GM23338 (cell line): ENCODE measurements around the gene ACSM2B. TPM values are rescaled to one million over a fixed set of nuclear protein-coding genes. Genes with fewer than 3 reads are reported as not detected.
A peak's percentile ranks its signal among the peaks of the same experiment; 100 is the strongest.

ENCODE experiments used
- ATAC-seq: fragments of 200-7000 bp; cut with Tn5 transposase; 3 replicates; pipeline ENCODE4 v1.9.1; 2020
- DNase-seq: peaks from one replicate; pipeline ENCODE4 v3.0.0-alpha.2; 2015; ENCODE audit warnings: low spot score
- H2AFZ ChIP-seq: fragments of 200-600 bp; sonication (generic); 2 replicates; pipeline ENCODE4 v1.8.0; 2016; ENCODE audit warnings: antibody characterized with exemption, mild to moderate bottlenecking, moderate library complexity
- H3F3A ChIP-seq: fragments of 200-600 bp; sonication (generic); replicated peaks from 2 replicates; pipeline ENCODE4 v1.8.0; 2017; ENCODE audit warnings: antibody characterized with exemption, mixed run types, low read depth
- H3K27ac ChIP-seq: fragments of 200-600 bp; sonication (generic); 2 replicates; pipeline ENCODE4 v1.6.1; 2016; ENCODE audit warnings: low read depth
- H3K27me3 ChIP-seq: fragments of 200-600 bp; sonication (generic); 2 replicates; pipeline ENCODE4 v1.8.0; 2016; ENCODE audit warnings: mild to moderate bottlenecking, mixed run types, moderate library complexity; ENCODE audit not compliant: insufficient read depth
- H3K36me3 ChIP-seq: fragments of 200-600 bp; sonication (generic); 2 replicates; pipeline ENCODE4 v1.8.0; 2016; ENCODE audit warnings: mild to moderate bottlenecking; ENCODE audit not compliant: insufficient read depth
- H3K4me1 ChIP-seq: fragments of 200-600 bp; sonication (generic); 2 replicates; pipeline ENCODE4 v1.8.0; 2016; ENCODE audit warnings: mild to moderate bottlenecking, moderate library complexity; ENCODE audit not compliant: insufficient read depth
- H3K4me2 ChIP-seq: fragments of 200-600 bp; sonication (generic); 2 replicates; pipeline ENCODE4 v1.7.1; 2017; ENCODE audit warnings: mixed run types
- H3K4me3 ChIP-seq: fragments of 200-600 bp; sonication (generic); 2 replicates; pipeline ENCODE4 v1.6.1; 2016; ENCODE audit warnings: mixed run types
- H3K79me2 ChIP-seq: fragments of 200-600 bp; sonication (generic); replicated peaks from 2 replicates; pipeline ENCODE4 v1.8.0; 2017; ENCODE audit warnings: mild to moderate bottlenecking; ENCODE audit not compliant: insufficient read depth
- H3K9me2 ChIP-seq: fragments of 200-600 bp; sonication (generic); 2 replicates; pipeline ENCODE4 v1.8.0; 2017; ENCODE audit not compliant: insufficient read depth
- H4K20me1 ChIP-seq: fragments of 200-600 bp; sonication (generic); replicated peaks from 2 replicates; pipeline ENCODE4 v1.8.0; 2017; ENCODE audit warnings: mild to moderate bottlenecking; ENCODE audit not compliant: insufficient read depth
- H3K27ac Mint-ChIP-seq: 2 replicates; pipeline ENCODE4 v1.8.0; 2020; ENCODE audit warnings: inconsistent platforms, mild to moderate bottlenecking, moderate library complexity, mixed read lengths
- H3K27me3 Mint-ChIP-seq: 3 replicates; pipeline ENCODE4 v1.8.0; 2022; ENCODE audit warnings: low read depth, mild to moderate bottlenecking, moderate library complexity, mixed read lengths, inconsistent platforms; ENCODE audit not compliant: insufficient read depth, poor library complexity
- H3K36me3 Mint-ChIP-seq: 3 replicates; pipeline ENCODE4 v1.8.0; 2021; ENCODE audit warnings: low read depth, mild to moderate bottlenecking, inconsistent platforms, moderate library complexity, mixed read lengths
- H3K4me1 Mint-ChIP-seq: 3 replicates; pipeline ENCODE4 v1.8.0; 2020; ENCODE audit warnings: mild to moderate bottlenecking, inconsistent platforms, mixed read lengths
- H3K4me3 Mint-ChIP-seq: 3 replicates; pipeline ENCODE4 v1.8.0; 2021; ENCODE audit warnings: moderate library complexity, mild to moderate bottlenecking, inconsistent platforms, mixed read lengths
- H3K9me3 Mint-ChIP-seq: 3 replicates; pipeline ENCODE4 v1.8.0; 2020; ENCODE audit warnings: moderate library complexity, mild to moderate bottlenecking, inconsistent platforms, mixed read lengths
- CREB1 ChIP-seq: fragments of 250-450 bp; sonication (Bioruptor Pico); IDR thresholded peaks from 2 replicates; pipeline ENCODE4 v1.5.0; 2020; ENCODE audit warnings: low read depth, mild to moderate bottlenecking, moderate library complexity
- ETS1 ChIP-seq: IDR thresholded peaks from 2 replicates; pipeline ENCODE4 v1.6.1; 2016; ENCODE audit warnings: antibody characterized with exemption
- EZH2 ChIP-seq: fragments of 200-600 bp; sonication (generic); IDR thresholded peaks from one replicate; pipeline ENCODE4 v1.8.0; 2017; ENCODE audit warnings: antibody characterized with exemption, mild to moderate bottlenecking, low read depth; ENCODE audit not compliant: unreplicated experiment
- EZH2phosphoT487 ChIP-seq: fragments of 200-600 bp; sonication (generic); IDR thresholded peaks from one replicate; pipeline ENCODE4 v1.8.1; 2018; ENCODE audit warnings: antibody characterized with exemption; ENCODE audit not compliant: unreplicated experiment
- JUNB ChIP-seq: IDR thresholded peaks from one replicate; pipeline ENCODE4 v1.6.1; 2016; ENCODE audit warnings: antibody characterized with exemption; ENCODE audit not compliant: unreplicated experiment
- STAT1 ChIP-seq: IDR thresholded peaks from one replicate; pipeline ENCODE4 v1.6.1; 2016; ENCODE audit warnings: antibody characterized with exemption; ENCODE audit not compliant: unreplicated experiment
- ZNF331 ChIP-seq: fragments of 250-450 bp; sonication (Bioruptor Pico); IDR thresholded peaks from 2 replicates; pipeline ENCODE4 v1.5.0; 2020; ENCODE audit warnings: low read depth, mild to moderate bottlenecking, moderate library complexity
- ZNF462 ChIP-seq: fragments of 250-450 bp; sonication (Bioruptor Pico); IDR thresholded peaks from 2 replicates; pipeline ENCODE4 v1.5.0; 2020; ENCODE audit warnings: mild to moderate bottlenecking, moderate library complexity
- polyA plus RNA-seq: library from polyadenylated mRNA; unstranded; fragments of >200 nt; fragmentation: Nextera tagmentation; extraction: Ambion mirVana; gene quantifications from 2 replicates; pipeline ENCODE4 v1.2.1, GENCODE V29; 2016
- total RNA-seq: library from RNA; depleted of rRNA; stranded (reverse); fragments of >200 nt; shearing (Covaris generic); gene quantifications from 2 replicates; pipeline ENCODE4 v1.2.3, GENCODE V29; 2014

The ACSM2B gene
- total and polyA plus RNA-seq, 2 experiments from 2014 or later = not detected

DNA sequence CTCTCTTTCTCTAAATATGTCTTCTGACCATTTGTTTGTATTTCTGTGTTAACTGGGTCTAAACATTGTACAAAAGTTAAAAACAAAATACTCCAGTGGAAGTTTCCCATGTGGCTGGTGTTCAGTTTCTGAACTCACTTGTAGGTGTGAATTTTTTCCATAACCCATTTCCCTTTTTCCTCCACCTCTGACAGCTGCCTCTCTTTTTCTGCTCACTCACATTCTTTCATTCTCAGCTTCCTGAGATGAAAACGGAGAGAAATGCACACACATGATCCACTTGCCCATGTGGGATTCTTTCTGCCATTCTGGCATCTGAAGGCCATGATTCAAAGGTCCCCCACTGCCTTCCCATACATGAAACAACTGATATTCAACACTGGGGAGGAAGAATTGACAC, 41.1 kb upstream of the ACSM2B start:
- Histone ChIP-seq H3F3A (no peaks in the 10 kb centered on the region), H3K27me3 (no peaks in the 10 kb centered on the region), H3K36me3 (no peaks in the 10 kb centered on the region), H2AFZ (peak overlapping the region; percentile 85; the same call in 1 of the 2 replicates), H3K4me3 (no peak overlapping the region), H3K4me2 (no peak overlapping the region), H3K79me2 (no peaks in the 10 kb centered on the region), H3K4me1 (peaks cover 5% of the 10 kb centered on the region), H3K27ac (no peak overlapping the region), H3K9me2 (peaks cover 9% of the 10 kb centered on the region; the same call in 1 of the 2 replicates), H4K20me1 (no peaks in the 10 kb centered on the region)
- ATAC-seq (no peak), DNase-seq (no peak)
- H3K27me3 Mint-ChIP-seq = peaks cover 12% of the 10 kb centered on the region
- no peak overlapping the region for H3K27ac Mint-ChIP-seq
- H3K4me3 Mint-ChIP-seq = no peak overlapping the region
- peaks cover 27% of the 10 kb centered on the region for H3K4me1 Mint-ChIP-seq
- no peaks in the 10 kb centered on the region for H3K9me3 Mint-ChIP-seq
- no peaks in the 10 kb centered on the region for H3K36me3 Mint-ChIP-seq
- TF ChIP-seq ETS1 = no peak
- TF ChIP-seq JUNB = no peak
- TF ChIP-seq CREB1 = no peak
- TF ChIP-seq ZNF331 (CRISPR knock-in tag) = no peak
- no peak for TF ChIP-seq EZH2phosphoT487
- no peak for TF ChIP-seq EZH2
- no peak for TF ChIP-seq ZNF462 (CRISPR knock-in tag)
- TF ChIP-seq STAT1 = no peak
